Right ventricle myocardium superior (tissue), 1 donor: Measurements from ENCODE around the gene ACSL6. TPM values are rescaled to one million over a fixed set of nuclear protein-coding genes. Genes with fewer than 3 reads are reported as not detected.

Experiments
- ATAC-seq: fragments of 200-7000 bp; cut with Tn5 transposase; one replicate; pipeline ENCODE4 v1.9.1; 2020; ENCODE audit warnings: mild to moderate bottlenecking; ENCODE audit not compliant: poor library complexity
- DNase-seq: peaks from one replicate; pipeline ENCODE4 v3.0.0-alpha.2; 2020
- intact Hi-C: fragments of 100-400 bp; cut with DNase I; formaldehyde crosslinking; loops from one replicate; pipeline ENCODE4 v1.11.2; 2022
- total RNA-seq: library from RNA; stranded (reverse); fragmentation: NEBNext Ultra II Directional; extraction: Animal tissue kit (Norgen Biotek cat#: 25700); gene quantifications from one replicate; pipeline ENCODE4 v1.2.1, GENCODE V29; 2021
- donor health status: DM: no; HTN: yes; CAD: no; lungs with severe emphysema.

ACSL6 gene
- total RNA-seq, 1 donor from 2014 or later: 3.0 TPM

GRCh38 chr5:131968396-131968954, 43.0 kb downstream of the ACSL6 start:
- intact Hi-C loops: no loop called here
- ATAC-seq (no peak), DNase-seq (no peak)

DNA sequence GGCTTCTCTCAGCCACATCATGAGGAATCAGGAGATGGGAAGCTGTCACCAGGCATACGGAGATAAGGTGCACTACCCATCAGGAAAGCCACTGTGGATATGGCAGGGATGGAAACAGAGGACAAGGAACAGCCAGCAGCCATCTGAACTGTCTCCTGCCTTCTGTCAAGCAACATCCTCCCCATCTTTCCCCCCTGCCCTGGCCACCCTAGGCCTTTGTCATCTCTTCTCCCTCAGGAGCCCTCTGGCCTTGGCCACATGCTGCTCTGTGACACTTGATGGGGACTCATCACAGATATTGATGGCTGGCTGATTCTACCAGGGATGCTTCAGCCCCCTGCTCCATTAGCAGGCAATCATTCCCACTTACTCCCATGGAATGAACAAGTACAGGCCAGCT, 44.9 kb downstream of the ACSL6 start:
- intact Hi-C loops: no loop called here
- DNase-seq (no peak), ATAC-seq (no peak)

- no peak for DNase-seq
- intact Hi-C loops: no loop called here
- ATAC-seq: no peak
These were observed 45.5 kb downstream of the ACSL6 start for GRCh38 chr5:131965826-131966415.

DNA sequence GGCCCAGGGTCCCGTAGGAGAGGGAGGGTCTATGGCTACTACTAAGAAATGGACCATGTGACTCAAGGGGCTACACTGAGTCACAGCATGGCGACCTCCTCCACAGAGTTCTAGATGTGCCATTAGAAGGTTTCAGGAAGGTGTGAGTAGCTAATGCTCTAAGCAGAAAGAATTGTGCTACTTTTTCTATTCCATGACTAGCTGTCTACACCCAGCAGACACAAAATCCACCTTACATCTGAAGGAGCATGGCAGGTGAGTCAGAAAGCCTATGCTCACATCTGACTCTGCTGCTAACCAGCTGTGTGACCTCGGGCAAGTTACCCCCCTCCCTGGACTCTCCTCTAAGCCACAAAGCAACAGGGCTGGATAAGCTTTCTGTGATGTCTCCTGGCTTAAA, 51.6 kb downstream of the ACSL6 start:
- ATAC-seq (no peak), DNase-seq (no peak)
- intact Hi-C loops: no loop called here

DNA sequence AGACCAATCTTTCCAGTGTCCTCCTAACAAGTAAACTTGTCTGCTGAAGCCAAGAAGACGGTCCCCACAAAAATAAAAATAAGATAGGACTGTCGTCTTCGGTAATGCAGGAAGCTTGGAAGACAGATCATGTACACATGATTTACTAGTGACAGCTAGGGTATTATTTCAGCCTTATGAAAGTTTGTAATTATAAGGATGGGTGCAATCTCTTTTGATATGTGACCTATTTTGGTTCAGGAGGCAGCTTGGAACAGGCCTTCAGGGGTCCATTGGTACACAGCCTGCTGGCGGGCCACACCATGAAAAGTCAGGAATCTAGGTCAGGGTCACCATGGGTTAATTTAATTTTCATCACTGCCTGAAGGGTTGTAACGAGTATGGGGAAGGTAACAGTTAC, 52.3 kb downstream of the ACSL6 start:
- DNase-seq (no peak), ATAC-seq (no peak)
- intact Hi-C loops: no loop called here

GRCh38 chr5:131957721-131958441, 53.6 kb downstream of the ACSL6 start:
- intact Hi-C loops: no loop called here
- DNase-seq (no peak), ATAC-seq (no peak)

- intact Hi-C loops: no loop called here
- DNase-seq: no peak
- ATAC-seq: no peak
These were observed 57.5 kb downstream of the ACSL6 start for GRCh38 chr5:131953969-131954368.

DNA sequence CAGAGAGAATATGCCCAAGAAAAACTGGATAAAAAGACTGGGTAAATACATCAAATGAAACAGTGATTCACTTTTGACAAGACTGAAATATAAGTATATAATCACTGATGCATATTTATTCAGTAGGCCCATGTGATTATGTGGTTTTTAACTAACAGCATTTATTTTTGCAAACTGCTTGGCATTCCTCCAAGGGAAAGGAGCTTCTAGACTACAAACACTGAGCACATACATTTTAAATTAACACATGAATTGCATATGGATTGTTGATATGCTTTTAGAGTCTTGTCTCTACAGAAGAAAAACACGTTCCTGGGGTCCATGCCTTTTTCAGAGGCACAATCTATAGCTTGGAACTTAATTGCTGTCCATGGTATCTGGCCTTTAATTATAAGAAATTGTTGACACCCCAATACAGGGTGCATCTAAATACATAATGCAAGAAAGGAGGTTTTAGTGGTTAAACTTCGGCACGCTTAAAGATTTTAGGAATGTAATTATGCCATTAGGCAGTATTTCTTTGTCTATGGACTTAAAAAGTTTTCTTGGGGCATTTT, 59.1 kb downstream of the ACSL6 start:
- intact Hi-C loops: no loop called here
- ATAC-seq (no peak), DNase-seq (no peak)

DNA sequence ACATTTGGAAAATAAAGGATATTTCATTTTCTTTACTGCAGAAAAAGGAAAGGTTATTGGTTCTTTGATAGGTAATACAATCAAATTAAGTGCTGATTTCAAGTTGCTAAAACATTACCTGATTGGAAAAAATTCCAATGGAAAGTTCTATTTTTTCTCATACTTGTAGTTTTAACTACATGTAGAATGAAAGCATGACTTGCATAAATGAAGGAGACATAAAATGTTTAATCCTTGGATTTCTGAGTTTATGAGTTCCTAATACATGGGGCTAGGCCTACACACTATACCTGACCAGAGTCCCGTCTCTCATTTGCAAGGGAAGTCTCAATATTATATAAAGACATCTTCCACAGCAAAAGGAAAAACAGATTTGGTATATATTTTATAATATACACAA, 60.8 kb downstream of the ACSL6 start:
- intact Hi-C loops: no loop called here
- no peak for DNase-seq
- ATAC-seq: no peak

GRCh38 chr5:131947445-131947844, 64.0 kb downstream of the ACSL6 start:
- intact Hi-C loops: no loop called here

GRCh38 chr5:131945551-131946168, 65.8 kb downstream of the ACSL6 start, which contains the start of gene MEIKIN:
Gene MEIKIN (minus strand): TSS chr5:131945663. CDS start chr5:131945505, 158 bp downstream.
- intact Hi-C loops: no loop called here
- DNase-seq: no peak
- ATAC-seq: no peak

More at GRCh38 chr5:131947445-131947844, 64.0 kb downstream of the ACSL6 start:
- ATAC-seq: no peak
- no peak for DNase-seq

DNA sequence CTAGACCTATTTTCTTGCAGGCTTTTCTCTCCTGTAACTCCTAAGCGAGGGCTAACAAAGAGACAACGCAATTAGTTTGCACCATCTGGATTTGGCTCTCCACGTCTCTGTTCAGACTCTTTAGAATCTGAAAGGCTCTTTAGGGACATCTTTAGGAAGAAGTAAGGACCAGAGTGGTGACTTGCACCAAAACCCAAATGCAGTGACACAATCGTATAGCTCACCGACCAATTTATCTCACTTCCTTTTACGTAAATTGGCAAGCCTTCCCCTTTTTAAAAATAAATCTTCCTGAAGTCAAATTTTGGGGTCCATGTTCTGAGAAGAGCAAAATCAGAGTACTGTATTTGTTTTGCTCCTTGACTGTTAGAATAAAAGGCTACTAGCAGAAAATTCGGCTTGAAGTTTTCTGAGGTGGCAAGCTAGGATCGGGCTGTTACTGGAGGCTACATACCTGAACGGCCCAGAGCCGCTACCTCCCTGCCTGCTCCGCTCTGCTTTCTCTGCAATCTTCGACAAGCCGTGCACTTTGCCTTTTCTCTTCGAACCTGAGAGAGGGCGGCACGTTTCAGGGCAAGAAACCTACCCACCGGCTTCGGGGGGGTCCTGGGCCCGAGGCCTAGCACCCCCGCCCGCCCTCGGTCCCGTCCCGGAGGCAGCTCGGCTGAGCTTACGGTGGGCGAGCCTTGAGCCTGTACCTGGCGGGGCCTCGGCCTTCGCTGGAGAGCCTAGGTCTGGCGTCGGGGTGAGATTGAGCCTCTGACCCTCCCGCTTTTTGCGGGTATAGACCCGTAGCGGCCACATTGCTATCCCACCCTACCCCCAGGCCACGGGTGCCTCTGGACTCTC, 66.5 kb downstream of the ACSL6 start:
- ATAC-seq: no peak
- intact Hi-C loops: no loop called here
- no peak for DNase-seq

DNA sequence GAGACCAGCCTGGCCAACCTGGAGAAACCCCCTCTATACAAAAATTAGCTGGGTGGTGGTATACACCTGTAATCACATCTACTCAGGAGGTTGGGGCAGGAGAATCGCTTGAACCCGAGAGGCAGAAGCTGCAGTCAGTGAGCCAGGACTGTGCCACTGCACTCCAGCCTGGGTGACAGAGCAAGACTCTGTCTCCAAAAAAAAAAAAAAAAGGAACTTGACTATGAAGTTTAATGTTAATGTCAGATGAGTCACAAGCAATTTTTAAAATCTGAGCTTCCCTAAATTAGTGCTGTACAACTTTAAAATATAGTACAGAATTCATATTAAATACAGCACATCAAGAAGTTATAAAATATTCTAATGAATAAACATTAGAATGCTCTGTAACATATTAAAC, 67.5 kb downstream of the ACSL6 start:
- ATAC-seq (no peak), DNase-seq (no peak)
- intact Hi-C loops: no loop called here

- intact Hi-C loops: no loop called here
- DNase-seq: no peak
- no peak for ATAC-seq
These were observed 69.4 kb downstream of the ACSL6 start for GRCh38 chr5:131942016-131942415.

- DNase-seq (no peak), ATAC-seq (no peak)
- intact Hi-C loops: no loop called here
These were observed 71.6 kb downstream of the ACSL6 start for GRCh38 chr5:131939690-131940345.

GRCh38 chr5:131932235-131932634, 79.2 kb downstream of the ACSL6 start:
- DNase-seq: no peak
- ATAC-seq: no peak
- intact Hi-C loops: no loop called here

DNA sequence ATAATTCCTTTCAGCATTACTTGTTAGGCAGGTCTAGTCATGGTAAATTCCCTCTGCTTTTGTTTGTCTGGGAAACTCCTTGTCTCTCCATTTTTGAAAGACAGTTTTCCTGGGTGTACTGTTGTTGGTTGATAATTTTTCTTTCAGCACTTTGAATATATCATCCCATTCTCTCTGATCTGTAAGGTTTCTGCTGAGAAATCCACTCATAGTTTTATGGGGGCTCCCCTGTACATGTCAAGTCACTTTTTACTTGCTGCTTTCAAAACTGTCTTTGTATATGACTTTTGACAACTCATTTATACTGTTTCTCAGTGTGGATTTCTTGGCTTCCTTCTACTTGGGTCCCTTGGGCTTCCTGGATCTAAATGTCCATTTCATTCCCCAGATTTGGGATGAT, 82.5 kb downstream of the ACSL6 start:
- intact Hi-C loops: no loop called here
- ATAC-seq: no peak
- DNase-seq: no peak

DNA sequence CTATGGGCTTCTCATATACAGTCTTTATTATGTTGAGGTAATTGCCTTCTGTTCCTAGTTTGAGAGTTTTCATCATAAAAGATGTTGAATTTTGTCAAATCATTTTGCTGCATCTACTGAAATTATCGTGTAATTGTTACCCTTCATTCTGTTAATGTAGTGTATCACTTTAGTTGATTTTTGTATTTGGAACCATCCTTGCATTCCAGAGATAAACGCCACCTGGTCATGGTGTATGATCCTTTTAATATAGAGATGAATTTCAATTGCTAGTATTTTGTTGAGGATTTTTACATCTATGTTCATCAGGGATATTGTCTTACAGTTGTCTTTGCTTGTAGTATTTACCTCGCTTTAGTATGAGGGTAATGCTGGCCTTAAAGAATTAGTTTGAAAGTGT, 85.3 kb downstream of the ACSL6 start:
- intact Hi-C loops: no loop called here
- no peak for ATAC-seq
- DNase-seq: no peak
